C4-2B (cell line): ENCODE data around the gene CHD5.

Source experiments
- H3K27ac ChIP-seq: fragments of 450-650 bp; 2 replicates; pipeline ENCODE4 v1.5.1; 2017
- ZFX ChIP-seq: fragments of 450-650 bp; IDR thresholded peaks from 2 replicates; pipeline ENCODE4 v1.6.1; 2017
- TF ChIP-seq, protein P1 (sequence below): fragments of 450-650 bp; conservative IDR thresholded peaks from 2 replicates; pipeline ENCODE4 v1.5.1; 2017; ENCODE audit warnings: mild to moderate bottlenecking

Gene CHD5

DNA sequence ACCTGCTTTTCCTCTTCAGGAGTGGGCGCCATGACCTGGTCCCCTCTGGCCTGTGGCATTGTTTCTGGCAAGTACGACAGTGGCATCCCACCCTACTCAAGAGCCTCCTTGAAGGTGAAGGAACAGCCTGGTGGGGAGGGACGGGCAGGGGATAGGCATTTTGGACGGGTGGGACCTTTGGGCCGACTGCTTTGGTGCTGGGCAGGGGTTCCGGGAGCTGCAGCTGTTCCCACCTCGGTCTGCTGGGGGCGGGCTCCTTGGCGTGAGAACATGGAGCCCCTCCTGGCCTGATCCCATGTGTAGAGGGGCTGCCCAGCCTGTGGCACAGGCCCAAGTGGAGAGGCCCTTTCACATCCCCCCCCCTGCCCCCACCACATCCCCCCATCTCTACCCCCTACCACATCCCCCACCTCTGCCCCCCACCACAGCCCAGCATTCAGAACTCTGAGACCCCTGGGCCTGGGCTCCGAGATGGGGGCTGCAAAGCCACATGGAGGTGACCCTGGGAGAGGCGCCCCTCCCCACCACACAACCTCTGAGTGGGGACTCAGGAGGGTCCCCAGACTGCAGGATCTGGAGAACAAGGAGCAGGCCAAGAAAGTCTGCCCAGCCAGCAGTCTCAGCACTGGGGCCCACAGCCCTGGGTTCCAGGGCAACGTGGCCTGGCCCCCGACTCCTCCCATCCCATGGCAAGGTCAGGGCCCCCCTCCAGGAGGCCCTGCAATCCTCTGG is 84.4 kb downstream of the CHD5 start:
- no peak overlapping the region for H3K27ac ChIP-seq
- TF ChIP-seq, protein P1, sequence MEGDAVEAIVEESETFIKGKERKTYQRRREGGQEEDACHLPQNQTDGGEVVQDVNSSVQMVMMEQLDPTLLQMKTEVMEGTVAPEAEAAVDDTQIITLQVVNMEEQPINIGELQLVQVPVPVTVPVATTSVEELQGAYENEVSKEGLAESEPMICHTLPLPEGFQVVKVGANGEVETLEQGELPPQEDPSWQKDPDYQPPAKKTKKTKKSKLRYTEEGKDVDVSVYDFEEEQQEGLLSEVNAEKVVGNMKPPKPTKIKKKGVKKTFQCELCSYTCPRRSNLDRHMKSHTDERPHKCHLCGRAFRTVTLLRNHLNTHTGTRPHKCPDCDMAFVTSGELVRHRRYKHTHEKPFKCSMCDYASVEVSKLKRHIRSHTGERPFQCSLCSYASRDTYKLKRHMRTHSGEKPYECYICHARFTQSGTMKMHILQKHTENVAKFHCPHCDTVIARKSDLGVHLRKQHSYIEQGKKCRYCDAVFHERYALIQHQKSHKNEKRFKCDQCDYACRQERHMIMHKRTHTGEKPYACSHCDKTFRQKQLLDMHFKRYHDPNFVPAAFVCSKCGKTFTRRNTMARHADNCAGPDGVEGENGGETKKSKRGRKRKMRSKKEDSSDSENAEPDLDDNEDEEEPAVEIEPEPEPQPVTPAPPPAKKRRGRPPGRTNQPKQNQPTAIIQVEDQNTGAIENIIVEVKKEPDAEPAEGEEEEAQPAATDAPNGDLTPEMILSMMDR: no peak

DNA sequence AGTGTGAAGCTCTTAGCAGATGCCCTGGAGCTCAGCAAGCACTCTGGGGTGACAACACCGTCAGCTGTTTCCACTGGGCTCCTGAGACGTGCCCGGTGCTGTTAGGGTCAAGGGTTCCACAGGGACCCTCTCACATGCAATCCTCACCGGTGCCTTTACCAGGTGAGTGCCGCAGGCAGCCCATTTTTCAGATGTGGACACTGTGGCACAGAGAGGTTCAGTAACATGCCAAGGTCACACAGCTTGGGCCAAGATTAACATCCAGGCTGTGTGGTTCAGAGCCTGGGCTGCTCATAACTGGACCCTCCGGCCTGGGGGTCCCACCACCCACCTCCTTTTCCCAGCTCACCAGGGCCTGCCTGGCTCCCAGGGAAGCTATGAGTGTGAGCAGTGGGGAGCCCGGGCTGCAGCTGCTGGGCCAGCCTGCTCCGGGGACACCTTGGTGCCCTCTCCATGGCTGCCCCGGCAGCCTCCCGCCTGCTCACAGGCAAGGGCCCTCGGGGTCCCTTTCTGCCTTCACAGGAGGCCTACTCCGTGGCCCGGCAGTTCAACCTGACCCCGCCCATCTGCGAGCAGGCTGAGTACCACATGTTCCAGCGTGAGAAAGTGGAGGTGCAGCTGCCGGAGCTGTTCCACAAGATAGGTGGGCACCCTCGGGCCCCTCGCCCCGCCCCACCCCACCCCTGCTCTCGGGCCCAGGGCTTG is 85.2 kb downstream of the CHD5 start:
- no peak for TF ChIP-seq ZFX
- TF ChIP-seq, protein P1: no peak
- H3K27ac ChIP-seq: no peak overlapping the region

DNA sequence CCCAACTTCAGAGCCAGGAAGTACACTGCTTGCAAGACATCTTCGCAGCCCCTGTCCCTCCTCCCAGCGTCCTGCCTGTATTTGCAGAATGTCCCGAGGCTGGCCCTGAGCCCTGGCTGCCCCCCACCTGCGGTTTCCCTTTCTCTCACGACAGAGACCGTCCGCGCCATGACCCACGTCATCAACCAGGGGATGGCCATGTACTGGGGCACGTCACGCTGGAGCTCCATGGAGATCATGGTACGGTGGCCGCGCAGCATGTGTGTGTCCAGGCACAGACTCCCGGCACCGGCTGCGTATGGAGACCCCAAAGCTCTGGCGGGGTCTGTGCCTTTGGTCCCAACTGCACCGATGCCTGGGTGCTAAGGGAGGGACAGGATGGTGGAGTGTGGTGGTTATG is 85.9 kb downstream of the CHD5 start:
- TF ChIP-seq, protein P1: no peak
- TF ChIP-seq ZFX: no peak
- H3K27ac ChIP-seq: no peak overlapping the region

DNA sequence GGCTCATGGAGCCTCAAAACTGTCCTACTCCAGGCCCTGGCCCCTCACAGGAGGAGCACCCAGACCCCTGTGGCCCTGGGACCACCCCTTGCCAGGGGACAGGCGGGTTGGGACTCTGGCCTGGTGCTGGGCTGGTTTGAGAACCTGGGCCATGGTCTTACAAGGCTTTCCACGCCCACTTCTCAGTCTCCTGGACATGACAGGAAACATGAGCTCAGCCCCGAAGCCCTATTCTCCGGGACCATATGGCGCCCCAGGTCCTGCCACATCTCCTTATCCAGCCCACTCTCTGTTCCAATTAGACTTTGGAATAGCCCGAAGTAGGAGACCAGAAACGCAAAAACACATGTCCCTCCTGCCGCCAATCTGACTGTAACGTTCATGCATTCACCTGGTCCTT is 86.5 kb downstream of the CHD5 start:
- no peak overlapping the region for H3K27ac ChIP-seq

DNA sequence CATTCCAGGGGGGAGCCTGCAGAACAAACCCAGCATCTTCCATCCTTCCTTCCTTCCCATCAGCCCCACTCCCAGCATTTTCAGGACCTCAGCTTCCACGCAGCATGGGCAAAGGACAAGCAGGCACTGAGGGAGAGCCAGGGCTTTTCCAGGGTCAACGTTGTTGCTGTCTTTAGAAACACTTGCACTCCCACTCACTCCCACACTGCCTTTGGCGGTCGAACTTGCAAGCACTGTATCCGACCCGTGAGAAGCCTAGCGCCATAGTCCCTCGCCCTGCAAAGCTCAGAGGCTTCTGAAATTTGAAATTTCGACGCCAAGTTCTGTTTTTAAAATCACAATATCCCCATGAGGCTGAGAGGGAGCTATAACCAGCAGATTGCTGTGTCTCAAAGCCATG is 87.0 kb downstream of the CHD5 start:
- no peak for TF ChIP-seq ZFX
- TF ChIP-seq, protein P1: no peak
- H3K27ac ChIP-seq: no peak overlapping the region

More for the DNA sequence above, 86.5 kb downstream of the CHD5 start:
- TF ChIP-seq, protein P1: no peak
- TF ChIP-seq ZFX: no peak

DNA sequence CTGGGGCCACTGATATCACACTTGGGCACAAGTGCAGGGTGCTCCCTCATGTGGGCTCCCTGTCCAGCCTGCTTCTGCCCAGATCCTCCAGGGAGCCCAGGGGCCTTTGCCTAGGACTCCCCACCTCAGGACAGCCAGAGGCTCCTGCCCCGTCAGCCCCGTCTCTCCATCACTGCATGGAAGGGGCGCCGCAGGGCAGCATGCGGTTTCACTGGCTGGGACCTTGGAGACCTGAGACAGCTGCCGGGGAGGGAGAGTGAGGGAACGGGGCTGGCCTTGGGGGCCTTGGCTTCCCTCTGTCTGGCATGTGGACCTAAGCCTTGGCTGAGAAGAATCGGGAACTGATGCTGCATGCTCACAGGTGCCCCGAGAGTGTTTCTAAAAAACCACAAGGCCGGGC is 87.9 kb downstream of the CHD5 start:
- no peak overlapping the region for H3K27ac ChIP-seq
- TF ChIP-seq ZFX: no peak
- TF ChIP-seq, protein P1: no peak

DNA sequence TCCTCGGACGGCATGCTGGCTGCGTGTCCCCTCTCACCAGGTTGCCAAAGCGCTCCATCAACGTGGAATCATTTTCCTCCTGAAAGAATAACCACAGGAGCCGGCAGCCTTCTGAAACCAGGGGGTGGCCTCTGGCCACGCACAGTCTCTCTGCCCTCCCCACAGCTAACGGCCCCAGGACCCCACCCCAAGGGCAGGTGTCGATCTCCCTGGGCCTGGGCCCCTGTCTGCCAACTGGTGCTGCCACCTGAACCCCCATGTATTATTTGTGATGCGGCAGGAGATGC is 88.4 kb downstream of the CHD5 start:
- no peak overlapping the region for H3K27ac ChIP-seq
- TF ChIP-seq ZFX: no peak
- TF ChIP-seq, protein P1: no peak
